HG03064 (cell line): Measurements from ENCODE around the gene DENND1A.
"Not testable (repeated sequence)": the region's sequence is repeated elsewhere in the genome, so short reads cannot be mapped to it uniquely, and the experiment has no call there.

ENCODE experiments used
- ATAC-seq: cut with Tn5 transposase; IDR thresholded peaks from one replicate; pipeline ENCODE4 v1.9.1; 2021; ENCODE audit warnings: low read depth; ENCODE audit not compliant: unreplicated experiment

Gene DENND1A

GRCh38 chr9:123640792-123641222, 289.1 kb downstream of the DENND1A start:
- no peak for ATAC-seq

- ATAC-seq = no peak
Observed at GRCh38 chr9:123639743-123640142, 290.2 kb downstream of the DENND1A start.

GRCh38 chr9:123637945-123638634, 291.8 kb downstream of the DENND1A start:
- ATAC-seq = no peak

- ATAC-seq = no peak
Observed at GRCh38 chr9:123637606-123637944, 292.4 kb downstream of the DENND1A start.

- ATAC-seq = not testable (repeated sequence)
Observed at GRCh38 chr9:123636805-123637204, 293.1 kb downstream of the DENND1A start.

- ATAC-seq = no peak
Observed at GRCh38 chr9:123631862-123632261, 298.1 kb downstream of the DENND1A start.

- no peak for ATAC-seq
Observed at GRCh38 chr9:123630233-123630632, 299.7 kb downstream of the DENND1A start.

- ATAC-seq = no peak
Observed at GRCh38 chr9:123629531-123629930, 300.4 kb downstream of the DENND1A start.

- no peak for ATAC-seq
Observed at GRCh38 chr9:123622711-123623241, 307.1 kb downstream of the DENND1A start.

- no peak for ATAC-seq
Observed at GRCh38 chr9:123620239-123620638, 309.7 kb downstream of the DENND1A start.

GRCh38 chr9:123617952-123618678, 311.8 kb downstream of the DENND1A start:
- no peak for ATAC-seq

- no peak for ATAC-seq
Observed at GRCh38 chr9:123617286-123617685, 312.6 kb downstream of the DENND1A start.

GRCh38 chr9:123616707-123617106, 313.2 kb downstream of the DENND1A start:
- ATAC-seq = no peak

GRCh38 chr9:123615381-123615780, 314.5 kb downstream of the DENND1A start:
- no peak for ATAC-seq

- no peak for ATAC-seq
Observed at GRCh38 chr9:123614306-123615263, 315.3 kb downstream of the DENND1A start.

GRCh38 chr9:123611226-123611625, 318.7 kb downstream of the DENND1A start:
- ATAC-seq = no peak

- ATAC-seq = no peak
Observed at GRCh38 chr9:123609844-123610243, 320.1 kb downstream of the DENND1A start.

GRCh38 chr9:123608104-123608503, 321.8 kb downstream of the DENND1A start:
- peak; percentile 80 for ATAC-seq

GRCh38 chr9:123607479-123607878, 322.4 kb downstream of the DENND1A start:
- ATAC-seq = no peak

GRCh38 chr9:123606141-123606540, 323.8 kb downstream of the DENND1A start:
- ATAC-seq = no peak

- ATAC-seq = no peak
Observed at GRCh38 chr9:123605286-123605685, 324.6 kb downstream of the DENND1A start.
